ENCODE data around the gene OAF.
A peak's percentile ranks its signal among the peaks of the same experiment; 100 is the strongest.

Gene OAF

GRCh38 chr11:120168960-120169681, 41.7 kb upstream of the OAF start:
- no peaks in the 10 kb centered on the region for H4K20me1 ChIP-seq (ENCODE audit: control insufficient read depth, insufficient read depth, low read depth, low read length)
- H3K27ac ChIP-seq (ENCODE audit: low read depth, low read length), result no peak overlapping the region
- no peaks in the 10 kb centered on the region for H3K79me2 ChIP-seq (ENCODE audit: control insufficient read depth, low read length)
- H3K27me3 ChIP-seq (ENCODE audit: control insufficient read depth, low read length), result peaks cover 16% of the 10 kb centered on the region
- H3K4me2 ChIP-seq (ENCODE audit: low read length), result no peak overlapping the region
- no peaks in the 10 kb centered on the region for H3K36me3 ChIP-seq (ENCODE audit: control insufficient read depth, low read length)
- peak; percentile 25 for TF ChIP-seq CTCF (IDR thresholded peaks at IDR 0.05; ENCODE audit: low read depth, low read length, poor library complexity, severe bottlenecking)
- TF ChIP-seq EZH2phosphoT487 (IDR thresholded peaks at IDR 0.05; ENCODE audit: borderline replicate concordance, low read length), result no peak
- H3K4me3 ChIP-seq (ENCODE audit: low read length), result no peak overlapping the region
- peaks cover 3% of the 10 kb centered on the region; the same call in 1 of the 2 replicates for H3K4me1 ChIP-seq (ENCODE audit: control insufficient read depth, low read length)
- no peaks in the 10 kb centered on the region for H3K9me2 ChIP-seq (replicated peaks; ENCODE audit: control insufficient read depth, low read length)
- no peaks in the 10 kb centered on the region for H3F3A ChIP-seq (ENCODE audit: control insufficient read depth, insufficient read depth)
- no peaks in the 10 kb centered on the region for H3K9me3 ChIP-seq (ENCODE audit: control insufficient read depth, insufficient read depth, low read length)

- Histone ChIP-seq H3K27ac (ENCODE audit: low read depth, low read length) (no peak overlapping the region), H4K20me1 (ENCODE audit: control insufficient read depth, insufficient read depth, low read depth, low read length) (no peaks in the 10 kb centered on the region), H3K4me2 (ENCODE audit: low read length) (no peak overlapping the region), H3K9me3 (ENCODE audit: control insufficient read depth, insufficient read depth, low read length) (no peaks in the 10 kb centered on the region), H3K36me3 (ENCODE audit: control insufficient read depth, low read length) (no peaks in the 10 kb centered on the region), H3K4me3 (ENCODE audit: low read length) (no peak overlapping the region), H3K4me1 (ENCODE audit: control insufficient read depth, low read length) (peaks cover 3% of the 10 kb centered on the region; the same call in 1 of the 2 replicates), H3K9me2 (replicated peaks; ENCODE audit: control insufficient read depth, low read length) (no peaks in the 10 kb centered on the region), H3K79me2 (ENCODE audit: control insufficient read depth, low read length) (no peaks in the 10 kb centered on the region), H3K27me3 (ENCODE audit: control insufficient read depth, low read length) (peaks cover 16% of the 10 kb centered on the region), H3F3A (ENCODE audit: control insufficient read depth, insufficient read depth) (no peaks in the 10 kb centered on the region)
- TF ChIP-seq EZH2phosphoT487 (IDR thresholded peaks at IDR 0.05; ENCODE audit: borderline replicate concordance, low read length) (no peak), CTCF (IDR thresholded peaks at IDR 0.05; ENCODE audit: low read depth, low read length, poor library complexity, severe bottlenecking) (no peak)
These were observed 40.7 kb upstream of the OAF start for GRCh38 chr11:120169981-120170698.

- peaks cover 16% of the 10 kb centered on the region for H3K27me3 ChIP-seq (ENCODE audit: control insufficient read depth, low read length)
These were observed 40.0 kb upstream of the OAF start for GRCh38 chr11:120170741-120171261.

More at GRCh38 chr11:120170741-120171261, 40.0 kb upstream of the OAF start:
- no peak for TF ChIP-seq CTCF (IDR thresholded peaks at IDR 0.05; ENCODE audit: low read depth, low read length, poor library complexity, severe bottlenecking)
- TF ChIP-seq EZH2phosphoT487 (IDR thresholded peaks at IDR 0.05; ENCODE audit: borderline replicate concordance, low read length), result no peak
- no peaks in the 10 kb centered on the region for H3K79me2 ChIP-seq (ENCODE audit: control insufficient read depth, low read length)
- no peaks in the 10 kb centered on the region for H3F3A ChIP-seq (ENCODE audit: control insufficient read depth, insufficient read depth)
- H3K9me2 ChIP-seq (replicated peaks; ENCODE audit: control insufficient read depth, low read length), result no peaks in the 10 kb centered on the region
- H3K4me2 ChIP-seq (ENCODE audit: low read length), result no peak overlapping the region
- H3K27ac ChIP-seq (ENCODE audit: low read depth, low read length), result no peak overlapping the region
- no peaks in the 10 kb centered on the region for H4K20me1 ChIP-seq (ENCODE audit: control insufficient read depth, insufficient read depth, low read depth, low read length)
- no peak overlapping the region for H3K4me3 ChIP-seq (ENCODE audit: low read length)
- no peaks in the 10 kb centered on the region for H3K9me3 ChIP-seq (ENCODE audit: control insufficient read depth, insufficient read depth, low read length)
- no peaks in the 10 kb centered on the region for H3K36me3 ChIP-seq (ENCODE audit: control insufficient read depth, low read length)
- peaks cover 3% of the 10 kb centered on the region; the same call in 1 of the 2 replicates for H3K4me1 ChIP-seq (ENCODE audit: control insufficient read depth, low read length)

Data from DOHH2 (cell line).